Vagina (tissue), 2 donors: ENCODE data around the gene REEP3.

Experiments used
- CTCF ChIP-seq, 3 experiments: fragments of 450-650 bp in 2 of 3; fragments of 200-600 bp in 1 of 3; sonication (generic) in 1 of 3; IDR thresholded peaks; one replicate each; pipeline ENCODE4 v1.5.1; 2017 to 2019; ENCODE audit warnings: antibody characterized with exemption in 3 of 3, mild to moderate bottlenecking in 2 of 3, moderate library complexity in 2 of 3
- POLR2AphosphoS5 ChIP-seq, 2 donors: sonication (generic); formaldehyde crosslinking; IDR thresholded peaks; one replicate each; pipeline ENCODE4 v1.9.0; 2017; ENCODE audit warnings: antibody characterized with exemption in 2 of 2, mild to moderate bottlenecking in 2 of 2, low read depth in 1 of 2; ENCODE audit not compliant: insufficient read depth in 1 of 2

DNA sequence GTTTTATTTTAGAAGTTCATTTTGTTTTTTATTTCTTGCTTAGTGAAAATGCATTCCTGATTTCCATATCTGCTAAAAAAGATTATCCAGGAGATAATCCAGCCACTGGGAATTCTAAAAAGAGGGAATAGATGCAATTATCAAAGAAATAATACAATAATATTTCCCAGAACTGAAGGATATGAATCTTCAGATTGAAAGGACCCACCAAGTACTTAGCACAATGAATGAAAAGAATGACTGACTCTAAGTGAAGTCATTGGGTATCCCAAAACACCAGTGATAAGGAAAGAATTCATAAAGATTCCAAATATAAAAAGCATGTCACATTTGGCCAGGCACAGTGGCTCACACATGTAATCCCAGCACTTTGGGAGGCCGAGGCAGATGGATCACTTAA, 79.3 kb downstream of the REEP3 start:
- no peak for TF ChIP-seq POLR2AphosphoS5 (IDR thresholded peaks at IDR 0.05; ENCODE audit: insufficient read depth in 1 of 2, low read depth in 1 of 2)
- TF ChIP-seq CTCF (IDR thresholded peaks at IDR 0.05): no peak
